ENCODE measurements around the gene MAGI1. TPM values are rescaled to one million over a fixed set of nuclear protein-coding genes. Genes with fewer than 3 reads are reported as not detected.

The MAGI1 gene
- total RNA-seq, 1 donor from 2014 or later = 18.7 TPM

DNA sequence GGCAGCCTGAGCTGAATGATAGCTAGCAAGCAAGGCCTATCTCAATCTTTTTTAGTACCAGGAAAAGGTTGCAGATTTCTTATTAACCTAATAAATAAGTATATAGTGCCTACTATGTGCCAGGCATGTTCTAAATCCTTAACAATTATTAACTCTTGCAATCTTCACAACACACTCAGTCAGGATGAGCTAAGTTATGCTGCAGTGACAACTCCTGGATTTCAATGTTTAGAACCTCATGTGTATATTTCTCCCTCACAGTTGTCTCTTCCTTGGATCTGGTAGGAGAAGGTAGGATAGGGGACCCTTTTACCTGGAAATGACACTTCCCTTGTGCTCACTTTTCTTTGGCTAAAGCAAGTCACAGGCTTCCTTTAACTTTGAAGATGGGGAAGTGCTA is 39.3 kb upstream of the MAGI1 start:
- no peak overlapping the region for H3K27ac Mint-ChIP-seq (ENCODE audit: unreplicated experiment)
- peaks cover 10% of the 10 kb centered on the region for H3K4me1 Mint-ChIP-seq (ENCODE audit: low read depth)
- no peaks in the 10 kb centered on the region for H3K27me3 Mint-ChIP-seq (ENCODE audit: low read depth)
- H3K9me3 Mint-ChIP-seq (ENCODE audit: low read depth) = no peaks in the 10 kb centered on the region
- TF ChIP-seq, protein P1, sequence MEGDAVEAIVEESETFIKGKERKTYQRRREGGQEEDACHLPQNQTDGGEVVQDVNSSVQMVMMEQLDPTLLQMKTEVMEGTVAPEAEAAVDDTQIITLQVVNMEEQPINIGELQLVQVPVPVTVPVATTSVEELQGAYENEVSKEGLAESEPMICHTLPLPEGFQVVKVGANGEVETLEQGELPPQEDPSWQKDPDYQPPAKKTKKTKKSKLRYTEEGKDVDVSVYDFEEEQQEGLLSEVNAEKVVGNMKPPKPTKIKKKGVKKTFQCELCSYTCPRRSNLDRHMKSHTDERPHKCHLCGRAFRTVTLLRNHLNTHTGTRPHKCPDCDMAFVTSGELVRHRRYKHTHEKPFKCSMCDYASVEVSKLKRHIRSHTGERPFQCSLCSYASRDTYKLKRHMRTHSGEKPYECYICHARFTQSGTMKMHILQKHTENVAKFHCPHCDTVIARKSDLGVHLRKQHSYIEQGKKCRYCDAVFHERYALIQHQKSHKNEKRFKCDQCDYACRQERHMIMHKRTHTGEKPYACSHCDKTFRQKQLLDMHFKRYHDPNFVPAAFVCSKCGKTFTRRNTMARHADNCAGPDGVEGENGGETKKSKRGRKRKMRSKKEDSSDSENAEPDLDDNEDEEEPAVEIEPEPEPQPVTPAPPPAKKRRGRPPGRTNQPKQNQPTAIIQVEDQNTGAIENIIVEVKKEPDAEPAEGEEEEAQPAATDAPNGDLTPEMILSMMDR (IDR thresholded peaks at IDR 0.05) = no peak
- no peak for DNase-seq (ENCODE audit: low spot score)
- no peak overlapping the region for H3K4me3 Mint-ChIP-seq (ENCODE audit: unreplicated experiment)
- H3K36me3 Mint-ChIP-seq (ENCODE audit: low read depth) = no peaks in the 10 kb centered on the region

DNA sequence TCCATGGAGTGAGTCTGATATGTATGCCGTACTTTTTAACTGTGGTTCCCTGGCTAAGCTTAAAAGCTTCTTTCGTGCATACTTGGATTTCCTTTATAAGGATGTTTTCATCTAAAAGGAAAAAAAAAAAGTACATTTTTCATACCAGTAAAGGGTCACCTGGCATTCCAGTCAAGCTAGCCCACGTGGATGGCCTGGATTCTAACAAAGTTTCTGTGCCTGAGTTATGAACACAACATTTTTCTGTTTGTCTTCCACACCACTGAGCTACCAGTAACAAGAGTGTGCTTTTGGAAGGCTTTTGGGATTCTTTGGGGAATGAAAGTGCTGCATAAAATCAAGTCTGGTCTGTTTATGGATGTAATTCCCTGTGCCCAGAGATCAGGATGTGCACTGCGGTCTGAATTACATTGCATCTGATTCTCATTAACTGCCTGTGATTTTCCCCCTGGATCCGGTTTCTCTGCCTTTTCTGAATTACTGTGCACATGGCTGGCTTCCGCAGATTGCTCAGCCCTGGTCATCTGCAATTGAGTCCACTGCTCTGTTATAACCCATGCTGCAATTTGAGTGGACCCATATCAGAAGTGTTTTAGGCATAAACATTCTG is 38.2 kb upstream of the MAGI1 start:
- H3K4me3 Mint-ChIP-seq (ENCODE audit: unreplicated experiment) = no peak overlapping the region
- no peaks in the 10 kb centered on the region for H3K9me3 Mint-ChIP-seq (ENCODE audit: low read depth)
- no peak for DNase-seq (ENCODE audit: low spot score)
- H3K27me3 Mint-ChIP-seq (ENCODE audit: low read depth) = no peaks in the 10 kb centered on the region
- H3K27ac Mint-ChIP-seq (ENCODE audit: unreplicated experiment) = no peak overlapping the region
- H3K36me3 Mint-ChIP-seq (ENCODE audit: low read depth) = no peaks in the 10 kb centered on the region
- TF ChIP-seq, protein P1 (IDR thresholded peaks at IDR 0.05) = no peak
- H3K4me1 Mint-ChIP-seq (ENCODE audit: low read depth) = peaks cover 10% of the 10 kb centered on the region

DNA sequence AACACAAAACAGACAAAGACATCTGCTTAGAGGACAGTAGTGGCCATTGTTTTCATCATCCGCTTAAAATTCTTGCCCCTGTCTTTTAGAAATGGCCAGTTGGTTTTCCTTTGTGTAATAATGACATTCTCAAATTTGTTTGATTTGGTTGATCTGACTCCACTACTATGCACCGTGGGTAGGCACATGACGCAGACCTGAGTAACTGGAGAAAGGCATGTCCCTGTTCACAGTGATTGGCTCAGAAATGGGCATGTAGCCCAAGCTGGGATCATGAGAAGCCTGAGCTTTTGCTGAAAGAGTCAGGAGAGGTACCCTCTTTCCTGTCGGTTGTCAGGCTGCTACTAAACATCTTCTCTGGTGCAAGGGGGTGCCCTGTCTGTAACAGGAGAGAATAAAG is 36.6 kb upstream of the MAGI1 start:
- Mint-ChIP-seq H3K9me3 (ENCODE audit: low read depth) (no peaks in the 10 kb centered on the region), H3K4me1 (ENCODE audit: low read depth) (peaks cover 10% of the 10 kb centered on the region), H3K36me3 (ENCODE audit: low read depth) (no peaks in the 10 kb centered on the region), H3K27me3 (ENCODE audit: low read depth) (no peaks in the 10 kb centered on the region), H3K27ac (ENCODE audit: unreplicated experiment) (no peak overlapping the region), H3K4me3 (ENCODE audit: unreplicated experiment) (no peak overlapping the region)
- no peak for DNase-seq (ENCODE audit: low spot score)
- TF ChIP-seq, protein P1 (IDR thresholded peaks at IDR 0.05) = no peak

DNA sequence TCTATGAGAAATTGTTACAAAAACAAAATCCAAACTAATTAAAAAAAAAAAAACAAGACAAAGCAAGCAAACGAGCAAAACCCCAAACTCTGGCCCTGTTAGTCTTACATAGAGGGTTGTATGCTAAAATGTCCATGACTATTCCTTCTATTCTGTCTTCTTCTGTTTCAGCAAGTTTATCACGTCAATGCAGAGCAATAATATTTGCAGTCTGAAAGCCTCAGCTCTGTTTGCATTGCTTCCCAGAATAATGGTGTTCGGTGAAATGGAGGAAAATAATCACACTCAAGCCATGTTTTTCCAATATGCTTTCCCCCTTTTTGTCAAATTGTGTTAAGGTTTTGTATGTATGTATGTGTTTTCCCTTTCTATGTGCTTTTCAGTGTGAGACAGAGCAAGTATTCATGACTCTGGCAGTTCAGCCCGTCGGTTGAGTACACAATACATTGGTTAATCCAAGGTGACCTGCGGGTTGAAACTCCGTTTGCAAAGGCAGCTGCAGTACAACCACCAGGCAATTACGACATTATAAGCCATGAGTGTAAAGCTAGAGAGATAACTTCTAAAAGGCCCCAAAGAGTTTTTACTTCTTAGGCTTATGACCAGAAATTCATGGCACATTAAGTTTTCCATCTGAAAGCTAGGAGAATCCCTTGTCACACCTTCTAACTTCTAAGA is 34.9 kb upstream of the MAGI1 start:
- Mint-ChIP-seq H3K4me1 (ENCODE audit: low read depth) (peaks cover 10% of the 10 kb centered on the region), H3K36me3 (ENCODE audit: low read depth) (peaks cover 2% of the 10 kb centered on the region), H3K27ac (ENCODE audit: unreplicated experiment) (no peak overlapping the region), H3K9me3 (ENCODE audit: low read depth) (peaks cover 5% of the 10 kb centered on the region), H3K4me3 (ENCODE audit: unreplicated experiment) (no peak overlapping the region), H3K27me3 (ENCODE audit: low read depth) (no peaks in the 10 kb centered on the region)
- DNase-seq (ENCODE audit: low spot score) = no peak
- TF ChIP-seq, protein P1 (IDR thresholded peaks at IDR 0.05) = no peak

DNA sequence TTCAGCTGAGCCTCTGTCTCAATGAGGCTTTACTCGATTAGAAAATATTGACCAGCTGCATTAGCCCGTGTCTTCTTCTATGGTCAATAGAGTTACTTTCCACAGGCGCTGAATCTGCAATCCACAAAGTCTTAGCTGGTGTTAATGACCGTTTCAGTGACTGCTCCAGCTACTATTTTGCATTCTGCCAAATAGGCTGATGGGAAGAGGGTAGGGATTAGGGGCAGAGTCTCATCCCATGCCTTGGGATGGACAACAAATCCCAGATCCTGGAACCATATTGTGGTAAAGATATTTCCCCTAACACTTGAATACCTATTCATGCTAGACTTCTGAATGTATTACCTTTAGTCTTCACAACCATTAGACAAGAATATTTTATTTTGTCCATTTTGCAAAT is 29.5 kb upstream of the MAGI1 start:
- Mint-ChIP-seq H3K27ac (ENCODE audit: unreplicated experiment) (no peak overlapping the region), H3K4me1 (ENCODE audit: low read depth) (no peaks in the 10 kb centered on the region), H3K27me3 (ENCODE audit: low read depth) (no peaks in the 10 kb centered on the region), H3K9me3 (ENCODE audit: low read depth) (peaks cover 5% of the 10 kb centered on the region), H3K4me3 (ENCODE audit: unreplicated experiment) (no peak overlapping the region), H3K36me3 (ENCODE audit: low read depth) (peaks cover 2% of the 10 kb centered on the region)
- DNase-seq (ENCODE audit: low spot score) = no peak
- TF ChIP-seq, protein P1 (IDR thresholded peaks at IDR 0.05) = no peak
